Jurkat, Clone E6-1 (cell line): Measurements from ENCODE around the gene FAM184A.
A peak's percentile ranks its signal among the peaks of the same experiment; 100 is the strongest.

ENCODE experiments used
- DNase-seq: peaks from one replicate; pipeline ENCODE4 v3.0.0-alpha.2; 2011; ENCODE audit warnings: low read depth, low spot score
- H3K4me3 ChIP-seq: 2 replicates; pipeline ENCODE4 v1.5.1; 2011; ENCODE audit warnings: mild to moderate bottlenecking, low read length, control low read depth, moderate library complexity

Gene FAM184A

DNA sequence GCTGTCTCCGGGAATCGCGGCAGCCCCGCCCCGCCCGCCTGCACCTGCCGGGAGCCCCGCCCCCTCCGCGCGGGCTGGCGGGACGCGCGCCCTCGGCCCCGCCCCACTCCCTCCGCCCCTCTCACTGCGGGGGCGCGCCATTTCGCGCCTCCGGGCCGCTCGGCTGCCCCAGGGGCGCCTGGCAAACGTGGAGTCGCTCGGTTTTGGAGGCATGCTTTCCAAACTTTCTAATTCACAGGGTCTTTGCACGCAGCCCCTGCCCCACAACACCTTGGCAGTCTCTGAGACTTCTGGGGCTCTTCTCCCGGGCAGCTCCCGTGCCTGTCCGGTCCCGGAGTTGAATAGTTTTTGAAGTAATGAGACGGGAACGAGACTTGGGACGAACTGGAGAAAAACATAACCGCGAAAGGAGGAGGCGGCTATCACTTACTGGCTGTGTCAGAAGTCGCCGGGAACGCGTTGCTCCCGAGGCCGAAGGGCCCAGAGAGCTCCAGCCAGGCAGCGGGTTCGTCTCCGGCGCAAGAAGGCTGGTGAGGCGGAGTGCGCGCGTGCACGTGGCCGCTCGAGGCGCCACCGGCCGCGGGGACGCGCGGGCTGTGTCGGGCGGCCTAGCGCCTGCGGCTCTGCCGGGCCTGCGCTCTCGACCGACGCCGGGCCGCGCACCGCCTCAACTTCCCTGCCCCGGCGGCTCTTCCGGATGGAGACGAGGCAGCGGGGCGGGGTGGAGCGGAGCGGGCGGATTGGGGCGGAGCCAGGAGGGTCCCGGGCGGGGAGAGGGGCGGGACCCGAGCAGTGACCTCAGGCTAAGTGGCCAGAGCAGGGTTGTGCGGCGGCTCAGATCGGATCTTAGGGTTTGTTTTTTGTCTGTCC, 143.8 kb downstream of the FAM184A start, which contains the start of gene MCM9:
Gene MCM9, minus strand, starts transcription at position 699 of the 870 bp plus-strand sequence. CDS start 3,436 bp downstream, outside the sequence.
- H3K4me3 ChIP-seq: peak within 1 kb of the TSS; percentile 70
- peak; percentile 74 for DNase-seq

DNA sequence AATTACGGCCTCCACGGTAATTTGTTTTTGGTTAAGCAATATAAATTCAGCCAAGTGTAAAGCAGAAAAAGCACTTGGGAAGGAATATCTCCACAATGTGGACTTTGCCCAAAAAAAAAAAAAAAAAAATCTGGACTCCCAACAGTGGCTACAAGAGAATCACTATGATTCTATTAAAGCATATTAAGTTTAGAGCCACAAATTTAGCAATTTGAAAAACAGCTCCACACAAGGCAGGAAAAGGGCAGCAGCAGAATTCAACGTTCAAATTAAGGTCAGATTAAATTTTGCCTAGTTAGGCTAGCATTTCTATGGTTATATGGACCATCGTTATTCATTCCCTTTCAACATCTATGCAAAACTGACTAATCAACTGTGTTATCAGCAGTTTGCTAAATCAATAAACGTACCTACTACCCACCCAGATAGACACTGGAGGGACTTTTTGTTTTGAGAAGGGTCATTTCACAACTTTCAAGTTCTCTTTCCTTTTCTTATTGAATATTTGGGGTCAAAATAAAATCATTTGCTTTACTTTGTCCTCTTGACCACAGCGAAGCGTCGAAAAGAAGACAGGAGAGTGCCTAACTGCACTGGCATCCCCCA, 144.5 kb downstream of the FAM184A start:
- peak overlapping the region; percentile 70 for H3K4me3 ChIP-seq
- no peak for DNase-seq

DNA sequence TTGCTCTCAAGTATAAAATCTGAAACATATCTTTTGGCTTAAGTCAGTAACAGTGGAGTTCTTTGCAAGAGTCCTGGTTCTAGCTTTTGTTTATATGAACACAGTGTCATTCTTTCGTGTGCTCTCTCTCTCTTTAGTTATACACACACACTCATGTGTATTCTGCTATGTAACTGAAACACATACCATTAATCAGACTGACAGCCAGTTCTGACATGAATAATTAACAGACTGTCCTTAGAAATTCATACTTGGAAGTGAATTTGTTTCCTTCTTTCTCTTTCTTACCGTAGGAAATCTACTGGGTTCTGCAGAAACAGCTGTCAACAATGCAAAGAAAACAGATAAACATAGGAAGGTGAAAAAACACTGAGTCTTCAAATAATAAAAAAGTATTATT, 146.0 kb downstream of the FAM184A start:
- no peak overlapping the region for H3K4me3 ChIP-seq
- DNase-seq: no peak

DNA sequence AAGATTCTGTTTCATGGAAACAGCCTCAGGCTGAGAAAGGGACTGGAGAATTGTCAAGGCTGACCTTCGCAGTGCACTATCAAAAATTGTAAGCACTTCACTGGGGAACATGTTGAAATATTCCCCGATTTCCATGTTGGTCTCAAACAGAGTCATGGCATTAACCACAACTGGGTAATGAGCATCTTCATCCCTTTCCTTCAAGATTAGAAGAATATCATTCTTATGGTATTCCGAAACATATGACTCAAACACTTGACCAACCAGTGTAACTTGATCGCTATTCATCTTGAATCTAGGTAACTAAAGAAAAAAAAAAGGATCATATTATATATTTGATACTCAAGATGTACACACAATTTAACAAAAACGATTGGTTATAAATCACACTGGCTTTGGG, 147.0 kb downstream of the FAM184A start:
- DNase-seq: no peak

DNA sequence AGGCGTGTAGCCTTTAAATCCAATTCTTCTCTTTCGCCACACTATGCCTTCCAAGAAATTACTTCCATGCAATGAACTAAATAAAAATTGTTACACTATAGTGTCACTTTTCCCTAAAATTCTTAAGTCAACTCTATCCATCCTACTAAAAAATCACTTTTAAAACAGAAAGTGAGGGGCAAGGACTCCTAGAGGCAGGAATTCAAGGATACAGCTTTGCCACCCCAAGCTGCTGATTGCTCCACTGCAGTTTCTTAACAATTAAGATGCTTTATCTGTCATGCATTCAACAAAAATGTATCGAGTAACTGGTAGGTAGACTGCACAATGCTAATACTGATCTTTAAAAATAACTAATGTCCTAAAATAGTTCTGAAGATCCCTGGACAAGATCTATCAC, 147.8 kb downstream of the FAM184A start:
- H3K4me3 ChIP-seq: no peak overlapping the region
- DNase-seq: no peak

More for the DNA sequence above, 147.0 kb downstream of the FAM184A start:
- no peak overlapping the region for H3K4me3 ChIP-seq

DNA sequence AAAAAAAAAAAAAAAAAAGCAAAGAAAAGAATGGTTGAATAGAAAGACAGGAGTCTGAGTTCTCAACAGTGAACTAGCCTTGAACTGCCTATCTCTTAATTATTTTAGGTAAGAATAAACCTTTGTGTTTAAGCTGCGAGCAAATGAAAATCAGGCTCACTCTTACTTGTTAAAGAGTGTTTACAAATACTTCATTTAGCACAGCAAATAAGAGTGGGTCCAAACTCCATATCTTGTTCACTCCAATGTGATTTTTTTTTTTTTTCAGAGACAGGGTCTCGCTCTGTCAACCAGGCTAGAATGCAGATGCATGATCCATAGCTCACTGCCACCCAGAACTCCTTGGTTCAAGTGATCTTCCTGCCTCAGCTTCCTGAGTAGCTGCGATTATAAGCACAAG, 155.4 kb downstream of the FAM184A start:
- no peak overlapping the region for H3K4me3 ChIP-seq
- no peak for DNase-seq

DNA sequence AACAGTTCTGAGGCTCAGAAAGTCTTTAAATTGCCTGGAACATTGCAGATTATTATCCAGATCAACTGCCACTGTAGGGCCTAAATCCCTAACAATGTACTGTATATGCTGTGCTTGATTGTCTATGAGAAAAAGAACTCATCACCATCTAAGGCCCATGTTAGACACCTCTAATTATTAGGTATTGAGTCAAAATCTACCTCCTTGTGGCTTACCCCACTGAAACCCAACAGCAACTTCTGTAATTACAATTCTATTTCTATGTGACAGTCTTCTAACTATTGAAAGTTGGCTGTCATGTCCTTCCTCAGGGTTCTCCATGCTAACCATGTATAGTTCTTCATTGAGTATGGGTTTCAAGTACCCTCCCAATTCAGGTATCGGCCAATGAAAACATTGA, 157.4 kb downstream of the FAM184A start:
- DNase-seq: no peak
- H3K4me3 ChIP-seq: no peak overlapping the region

DNA sequence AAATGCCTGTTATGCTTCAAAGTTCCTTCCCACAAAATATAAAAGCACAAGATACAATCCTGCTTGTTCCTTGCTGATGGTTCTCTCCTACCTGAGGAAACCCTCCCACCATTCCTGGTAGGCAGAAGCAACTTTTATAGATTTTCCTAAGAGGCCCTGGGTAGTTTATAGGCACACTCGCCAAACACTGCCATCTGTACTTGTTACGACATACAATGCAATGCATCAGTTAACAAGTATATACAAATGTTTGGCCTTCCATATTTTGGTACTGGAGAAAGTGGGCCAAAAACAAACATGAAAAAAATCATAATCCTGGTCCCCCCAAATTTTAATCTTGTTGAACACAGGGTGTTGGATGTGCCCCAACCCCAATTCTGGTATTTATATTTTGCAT, 160.1 kb downstream of the FAM184A start:
- no peak overlapping the region for H3K4me3 ChIP-seq
- DNase-seq: no peak

DNA sequence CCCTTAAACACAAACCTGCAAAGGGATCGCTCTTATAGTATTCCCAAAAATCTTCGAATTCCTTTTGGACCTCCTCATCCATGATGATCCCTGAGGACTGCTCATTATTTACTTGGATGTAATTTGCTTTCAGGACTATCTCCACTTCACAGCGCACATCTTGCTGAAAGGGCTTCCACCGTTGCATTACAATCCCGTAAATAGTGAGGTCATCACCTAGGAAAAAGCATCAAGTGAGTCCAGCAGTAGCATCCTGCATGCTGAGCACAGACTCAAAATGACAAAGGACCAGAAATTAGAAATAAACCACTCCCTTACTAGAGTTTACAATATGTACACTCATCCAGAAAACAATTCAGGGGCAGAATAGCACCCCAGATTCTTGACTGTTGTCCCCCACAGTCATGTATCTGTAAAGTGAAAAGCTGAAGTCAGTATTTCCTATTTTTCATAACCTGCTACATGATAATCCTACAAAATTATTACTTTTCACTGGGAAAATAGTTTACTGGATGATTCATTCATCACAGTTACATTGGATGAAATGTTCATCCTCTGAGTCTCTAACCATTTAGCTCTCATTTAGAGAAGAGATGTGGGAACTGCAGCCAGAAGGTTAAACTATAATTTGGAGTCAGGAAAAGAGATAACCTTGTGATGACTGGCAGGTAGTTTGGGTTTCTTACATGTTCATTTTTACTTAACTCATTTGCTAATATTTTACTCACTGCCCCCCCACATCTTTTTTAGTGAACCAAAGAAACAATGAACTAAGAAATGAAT, 160.7 kb downstream of the FAM184A start:
- DNase-seq: no peak

DNA sequence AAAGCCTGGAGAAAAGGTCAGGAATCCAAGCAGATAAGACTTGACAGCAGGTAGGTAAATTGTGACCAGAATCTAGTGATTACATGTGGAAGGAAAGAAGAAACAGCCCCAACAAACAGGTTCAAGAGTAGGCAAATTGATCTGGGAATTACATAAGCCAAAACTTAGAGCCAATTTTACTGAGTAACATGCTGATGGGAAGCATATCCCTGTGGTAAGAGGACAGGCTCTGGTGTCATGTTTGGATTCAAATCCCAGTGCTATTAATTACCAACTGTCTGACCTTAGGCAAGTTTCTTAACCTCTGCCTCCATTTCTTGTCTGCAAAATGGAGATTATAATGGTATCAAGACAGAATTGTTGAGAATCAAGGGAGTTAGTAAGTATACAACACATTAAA, 163.9 kb downstream of the FAM184A start:
- no peak overlapping the region for H3K4me3 ChIP-seq
- DNase-seq: no peak

More for the DNA sequence above, 160.7 kb downstream of the FAM184A start:
- no peak overlapping the region for H3K4me3 ChIP-seq

DNA sequence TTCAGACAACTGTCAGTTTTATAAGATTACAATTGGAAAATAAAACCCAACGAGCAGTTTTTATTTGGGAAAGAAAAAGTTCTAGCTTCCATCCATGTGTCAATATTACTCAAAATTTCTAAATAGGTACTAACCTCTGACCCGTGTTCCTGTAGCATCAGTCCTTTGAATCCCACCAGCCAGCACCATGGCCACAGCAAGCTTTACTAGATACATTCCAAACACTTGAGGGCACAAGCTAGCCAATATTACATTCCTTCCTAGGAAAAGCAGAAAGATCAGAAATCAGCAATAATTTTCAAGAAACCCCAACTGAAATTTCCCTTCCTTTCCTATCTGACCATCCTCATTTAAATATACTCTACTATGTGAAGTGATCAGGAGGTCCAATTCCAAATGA, 165.3 kb downstream of the FAM184A start:
- DNase-seq: no peak
- H3K4me3 ChIP-seq: no peak overlapping the region

DNA sequence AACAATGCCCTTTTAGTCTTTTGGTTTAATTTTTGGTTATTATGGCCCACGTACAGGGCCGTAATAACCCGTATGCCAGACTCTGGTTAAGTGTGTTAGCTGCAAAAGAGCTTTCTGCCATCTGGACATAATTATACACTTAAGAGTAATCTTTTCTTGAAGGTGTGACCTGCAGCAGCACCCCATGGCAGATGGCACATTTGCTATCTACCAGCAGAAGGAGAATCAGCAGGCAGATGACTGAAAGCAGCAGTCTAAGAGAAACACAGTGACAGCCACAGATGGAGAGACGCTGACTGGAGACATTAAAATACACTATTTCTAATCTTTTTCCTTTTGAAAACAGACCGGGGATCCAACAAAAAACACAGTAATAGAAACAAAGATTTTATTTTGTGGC, 165.8 kb downstream of the FAM184A start:
- no peak overlapping the region for H3K4me3 ChIP-seq
- DNase-seq: no peak
